Tibial nerve (tissue), 4 donors: ENCODE measurements around the gene AMOTL2. TPM values are rescaled to one million over a fixed set of nuclear protein-coding genes. Genes with fewer than 3 reads are reported as not detected.

ENCODE experiments used
- DNase-seq, 2 donors: peaks; one replicate each; pipeline ENCODE4 v3.0.0-alpha.2; 2019; ENCODE audit warnings: low spot score in 2 of 2
- H3K27ac ChIP-seq, 4 donors: fragments of 200-600 bp; sonication (generic) in 3 of 4; one replicate each; pipeline ENCODE4 v1.5.1; 2017 to 2019; ENCODE audit warnings: mild to moderate bottlenecking in 1 of 4
- H3K27me3 ChIP-seq, 2 donors: fragments of 200-600 bp; sonication (generic) in 1 of 2; one replicate each; pipeline versions ENCODE4 v1.5.1 to v1.6.0; 2017 to 2019
- H3K36me3 ChIP-seq, 3 donors: fragments of 200-600 bp; sonication (generic); one replicate each; pipeline ENCODE4 v1.5.1; 2018 to 2019
- H3K4me1 ChIP-seq, 4 donors: fragments of 200-600 bp; sonication (generic) in 3 of 4; one replicate each; pipeline ENCODE4 v1.5.1; 2017 to 2019
- H3K4me3 ChIP-seq, 4 donors: fragments of 200-600 bp; sonication (generic) in 3 of 4; one replicate each; pipeline ENCODE4 v1.5.1; 2017 to 2019; ENCODE audit warnings: mild to moderate bottlenecking in 1 of 4, moderate library complexity in 1 of 4
- H3K9me3 ChIP-seq, 4 donors: fragments of 200-600 bp; sonication (generic) in 3 of 4; one replicate each; pipeline ENCODE4 v1.5.1; 2017 to 2019
- EP300 ChIP-seq, 2 donors: sonication (generic); formaldehyde crosslinking; IDR thresholded peaks; one replicate each; pipeline ENCODE4 v1.6.1; 2017; ENCODE audit warnings: antibody characterized with exemption in 2 of 2, mild to moderate bottlenecking in 1 of 2
- POLR2A ChIP-seq, 2 donors: fragments of 450-650 bp; IDR thresholded peaks; one replicate each; pipeline ENCODE4 v1.6.1; 2017; ENCODE audit warnings: antibody characterized with exemption in 2 of 2, mild to moderate bottlenecking in 2 of 2, moderate library complexity in 2 of 2
- WGBS, 2 donors: methylation state at CpG; one replicate each; pipeline ENCODE4 v1.1.5; 2018; 5-methylcytosine and 5-hydroxymethylcytosine counted together
- total RNA-seq, 4 donors: library from RNA; depleted of rRNA; stranded (reverse); fragments of >200 nt; gene quantifications; one replicate each; pipeline ENCODE4 v1.1.0, GENCODE V29; 2016
- TF ChIP-seq, protein P1 (sequence below), 5 experiments: fragments of 200-600 bp in 3 of 5; fragments of 450-650 bp in 2 of 5; sonication (generic) in 3 of 5; IDR thresholded peaks; one replicate each; pipeline ENCODE4 v1.5.1; 2016 to 2019; ENCODE audit warnings: antibody characterized with exemption in 5 of 5, mild to moderate bottlenecking in 3 of 5, moderate library complexity in 2 of 5

Gene AMOTL2
- total RNA-seq, 4 donors from 2014 or later, result 216 to 337 (median 255) TPM

- H3K36me3 ChIP-seq, result no peaks in the 10 kb centered on the region
- peak in 1 of 2 donors; percentile 22 for TF ChIP-seq EP300 (IDR thresholded peaks at IDR 0.05)
- no peak for TF ChIP-seq POLR2A (IDR thresholded peaks at IDR 0.05)
- TF ChIP-seq, protein P1, sequence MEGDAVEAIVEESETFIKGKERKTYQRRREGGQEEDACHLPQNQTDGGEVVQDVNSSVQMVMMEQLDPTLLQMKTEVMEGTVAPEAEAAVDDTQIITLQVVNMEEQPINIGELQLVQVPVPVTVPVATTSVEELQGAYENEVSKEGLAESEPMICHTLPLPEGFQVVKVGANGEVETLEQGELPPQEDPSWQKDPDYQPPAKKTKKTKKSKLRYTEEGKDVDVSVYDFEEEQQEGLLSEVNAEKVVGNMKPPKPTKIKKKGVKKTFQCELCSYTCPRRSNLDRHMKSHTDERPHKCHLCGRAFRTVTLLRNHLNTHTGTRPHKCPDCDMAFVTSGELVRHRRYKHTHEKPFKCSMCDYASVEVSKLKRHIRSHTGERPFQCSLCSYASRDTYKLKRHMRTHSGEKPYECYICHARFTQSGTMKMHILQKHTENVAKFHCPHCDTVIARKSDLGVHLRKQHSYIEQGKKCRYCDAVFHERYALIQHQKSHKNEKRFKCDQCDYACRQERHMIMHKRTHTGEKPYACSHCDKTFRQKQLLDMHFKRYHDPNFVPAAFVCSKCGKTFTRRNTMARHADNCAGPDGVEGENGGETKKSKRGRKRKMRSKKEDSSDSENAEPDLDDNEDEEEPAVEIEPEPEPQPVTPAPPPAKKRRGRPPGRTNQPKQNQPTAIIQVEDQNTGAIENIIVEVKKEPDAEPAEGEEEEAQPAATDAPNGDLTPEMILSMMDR (IDR thresholded peaks at IDR 0.05), result no peak
- no peaks in the 10 kb centered on the region for H3K27me3 ChIP-seq
- no peaks in the 10 kb centered on the region for H3K9me3 ChIP-seq
- H3K4me1 ChIP-seq, result peaks cover 0 to 61% (median 36%) of the 10 kb centered on the region in 4 donors
- H3K4me3 ChIP-seq, result no peak overlapping the region
- 77 to 78% methylated on average over 6 of the region's 6 CpGs for WGBS, 2 donors
- no peak for DNase-seq
- no peak overlapping the region for H3K27ac ChIP-seq
Measured at GRCh38 chr3:134336587-134336986, 37.7 kb downstream of the AMOTL2 start.

GRCh38 chr3:134334901-134335280, 39.4 kb downstream of the AMOTL2 start:
- Histone ChIP-seq H3K4me1 (peaks cover 0 to 70% (median 46%) of the 10 kb centered on the region in 4 donors), H3K36me3 (no peaks in the 10 kb centered on the region), H3K9me3 (no peaks in the 10 kb centered on the region), H3K27ac (peak overlapping the region in 2 of 4 donors; percentile 78 to 87), H3K27me3 (no peaks in the 10 kb centered on the region), H3K4me3 (no peak overlapping the region)
- TF ChIP-seq, protein P1 (IDR thresholded peaks at IDR 0.05), result no peak
- TF ChIP-seq POLR2A (IDR thresholded peaks at IDR 0.05) (no peak), EP300 (IDR thresholded peaks at IDR 0.05) (no peak)
- WGBS, 2 donors, result 55 to 65% methylated on average over 2 of the region's 2 CpGs
- no peak for DNase-seq

DNA sequence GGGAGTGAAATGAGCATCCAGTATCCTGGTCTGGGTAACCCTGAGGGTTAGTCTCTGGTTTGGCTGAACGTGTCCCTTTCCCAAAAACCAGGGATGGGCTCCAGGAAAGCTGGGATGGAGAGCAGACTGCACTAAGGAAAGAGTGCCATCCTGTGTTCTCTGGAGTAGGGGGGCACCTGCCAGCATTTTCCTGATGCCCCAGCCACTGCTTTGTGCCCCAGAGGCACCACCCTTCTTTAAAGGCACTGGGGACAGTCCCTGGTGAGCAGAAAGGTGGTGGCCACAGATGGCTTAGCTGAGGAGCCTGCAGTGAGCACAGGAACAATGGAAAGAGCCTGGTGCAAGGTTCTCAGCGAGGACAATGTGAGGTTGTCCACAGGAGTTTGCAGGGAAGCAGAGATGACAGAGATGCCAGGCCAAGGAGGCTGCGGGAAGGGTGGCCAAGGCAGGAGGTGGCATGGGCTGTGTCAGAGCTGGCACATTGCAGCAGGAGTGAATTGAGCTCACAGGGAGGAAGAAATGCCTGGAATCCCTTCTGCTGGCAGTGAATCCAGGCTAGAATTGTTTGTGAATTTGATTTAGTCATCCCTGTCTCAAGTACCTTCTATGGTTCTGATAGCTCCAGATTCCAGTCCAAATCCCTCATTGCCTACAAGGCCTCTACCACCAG, 39.9 kb downstream of the AMOTL2 start:
- no peaks in the 10 kb centered on the region for H3K27me3 ChIP-seq
- H3K27ac ChIP-seq, result peak overlapping the region; percentile 43 to 87 (median 71)
- no peaks in the 10 kb centered on the region for H3K9me3 ChIP-seq
- no peaks in the 10 kb centered on the region for H3K36me3 ChIP-seq
- H3K4me1 ChIP-seq, result peaks cover 0 to 70% (median 46%) of the 10 kb centered on the region in 4 donors
- no peak overlapping the region for H3K4me3 ChIP-seq
- no peak for TF ChIP-seq EP300 (IDR thresholded peaks at IDR 0.05)
- TF ChIP-seq, protein P1 (IDR thresholded peaks at IDR 0.05), result no peak
- no peak for TF ChIP-seq POLR2A (IDR thresholded peaks at IDR 0.05)
- 60 to 68% methylated on average over 3 of the region's 3 CpGs for WGBS, 2 donors
- no peak for DNase-seq

GRCh38 chr3:134333522-134334181, 40.6 kb downstream of the AMOTL2 start:
- H3K9me3 ChIP-seq, result no peaks in the 10 kb centered on the region
- no peaks in the 10 kb centered on the region for H3K36me3 ChIP-seq
- no peak for DNase-seq
- H3K27ac ChIP-seq, result peak overlapping the region; percentile 43 to 87 (median 71)
- no peaks in the 10 kb centered on the region for H3K27me3 ChIP-seq
- 30 to 37% methylated on average over 10 of the region's 10 CpGs for WGBS, 2 donors
- TF ChIP-seq POLR2A (IDR thresholded peaks at IDR 0.05), result no peak
- TF ChIP-seq, protein P1 (IDR thresholded peaks at IDR 0.05), result no peak
- TF ChIP-seq EP300 (IDR thresholded peaks at IDR 0.05), result no peak
- no peak overlapping the region for H3K4me3 ChIP-seq
- H3K4me1 ChIP-seq, result peaks cover 0 to 70% (median 46%) of the 10 kb centered on the region in 4 donors

DNA sequence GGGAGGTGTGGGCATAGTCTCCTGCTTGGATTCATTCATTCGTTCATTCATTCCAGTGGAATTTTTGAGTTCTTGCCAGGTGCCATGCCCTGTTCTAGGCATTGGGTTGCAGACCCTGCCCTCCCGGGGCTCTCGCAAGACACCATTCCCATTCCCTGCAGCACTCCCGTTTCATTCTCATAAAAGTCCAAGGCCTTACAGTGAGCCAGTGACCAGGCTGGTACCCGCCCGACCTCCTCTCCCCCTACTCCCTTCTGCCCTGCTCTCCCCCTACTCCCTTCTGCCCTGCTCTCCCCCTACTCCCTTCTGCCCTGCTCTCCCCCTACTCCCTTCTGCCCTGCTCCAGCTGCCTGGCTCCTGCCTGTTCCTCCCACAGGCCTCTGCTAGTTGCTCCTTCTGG, 41.9 kb downstream of the AMOTL2 start:
- no peak for TF ChIP-seq POLR2A (IDR thresholded peaks at IDR 0.05)
- TF ChIP-seq, protein P1 (IDR thresholded peaks at IDR 0.05), result no peak
- no peak for TF ChIP-seq EP300 (IDR thresholded peaks at IDR 0.05)
- DNase-seq, result no peak
- Histone ChIP-seq H3K4me3 (no peak overlapping the region), H3K9me3 (no peaks in the 10 kb centered on the region), H3K27ac (peak overlapping the region; percentile 28 to 87 (median 54)), H3K27me3 (no peaks in the 10 kb centered on the region), H3K36me3 (no peaks in the 10 kb centered on the region), H3K4me1 (peaks cover 0 to 83% (median 57%) of the 10 kb centered on the region in 4 donors)
- 54 to 58% methylated on average over 6 of the region's 6 CpGs for WGBS, 2 donors
